ENCODE measurements around the gene ERC2. TPM values are rescaled to one million over a fixed set of nuclear protein-coding genes. Genes with fewer than 3 reads are reported as not detected.

ERC2 gene
- total and polyA plus RNA-seq, 2 of the 8 experiments (the other 6 are each of a cell fraction or from before 2014, with no cell fraction given), result 16.4 to 22.8 TPM

DNA sequence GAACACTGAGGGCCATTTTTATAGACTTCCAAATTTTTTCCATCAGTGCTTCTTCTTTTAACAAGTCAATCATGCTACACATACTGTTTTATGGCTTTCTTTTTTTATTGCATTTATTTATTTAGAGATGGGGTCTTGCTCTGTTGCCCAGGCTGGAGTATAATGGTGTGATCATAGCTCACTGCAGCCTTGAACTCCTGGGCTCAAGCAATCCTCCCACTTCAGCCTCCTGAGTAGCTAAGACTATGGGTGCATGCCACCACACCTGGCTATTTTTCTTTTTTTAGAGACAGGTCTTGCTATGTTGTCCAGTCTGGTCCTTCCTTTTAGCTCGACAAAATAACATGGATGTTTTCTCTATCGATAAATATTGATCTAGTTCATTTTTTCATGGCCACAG lies 555.4 kb downstream of the ERC2 start:
- Histone ChIP-seq H4K91ac (replicated peaks; ENCODE audit: insufficient read length, low read length) (no peak overlapping the region), H2BK15ac (ENCODE audit: low read length) (no peak overlapping the region), H3K4me1 (replicated peaks in 1 of 4; ENCODE audit: control insufficient read depth in 3 of 4, insufficient read depth in 4 of 4, low read length in 3 of 4) (no peaks in the 10 kb centered on the region), H2AFZ (ENCODE audit: low read length) (no peak overlapping the region), H3K4me3 (ENCODE audit: extremely low read depth in 1 of 4, insufficient read depth in 2 of 4, low read depth in 3 of 4, low read length in 4 of 4) (no peak overlapping the region), H3K79me2 (ENCODE audit: control insufficient read depth in 1 of 2, insufficient read depth in 2 of 2, low read length in 2 of 2) (no peaks in the 10 kb centered on the region), H2BK12ac (ENCODE audit: low read depth, low read length) (no peak overlapping the region), H4K5ac (ENCODE audit: insufficient read length, low read depth, low read length) (no peak overlapping the region), H2AK5ac (ENCODE audit: low read depth, low read length) (no peak overlapping the region), H4K8ac (ENCODE audit: extremely low read depth, insufficient read depth, low read length) (no peak overlapping the region), H3K79me1 (ENCODE audit: low read depth, low read length) (no peaks in the 10 kb centered on the region; the same call in 1 of the 2 replicates), H3K27me3 (replicated peaks in 1 of 4; ENCODE audit: control insufficient read depth in 3 of 4, extremely low read depth in 1 of 4, insufficient read depth in 3 of 4, low read length in 3 of 4) (no peaks in the 10 kb centered on the region; a peak in 1 of 7 replicates), H3K56ac (replicated peaks; ENCODE audit: insufficient read length, low read depth, low read length) (no peak overlapping the region), H3K14ac (ENCODE audit: insufficient read length) (no peak overlapping the region), H3K9me3 (ENCODE audit: insufficient read depth in 2 of 2, low read depth in 1 of 2, low read length in 1 of 2) (no peaks in the 10 kb centered on the region), H2BK20ac (ENCODE audit: low read length) (no peak overlapping the region), H3K36me3 (ENCODE audit: control insufficient read depth in 2 of 4, insufficient read depth in 4 of 4, low read length in 3 of 4) (no peaks in the 10 kb centered on the region), H3K23me2 (ENCODE audit: low read depth, low read length) (no peaks in the 10 kb centered on the region), H2BK120ac (replicated peaks; ENCODE audit: low read depth, low read length) (no peak overlapping the region), H3K4me2 (ENCODE audit: insufficient read depth in 1 of 2, low read depth in 2 of 2, low read length in 2 of 2) (no peak overlapping the region), H3K4ac (replicated peaks; ENCODE audit: insufficient read length, low read depth, low read length) (no peak overlapping the region), H3K27ac (ENCODE audit: low read depth, low read length) (no peak overlapping the region), H4K20me1 (replicated peaks in 1 of 2; ENCODE audit: control insufficient read depth in 1 of 2, insufficient read depth in 2 of 2, low read length in 2 of 2) (no peaks in the 10 kb centered on the region), H3K9ac (replicated peaks in 1 of 4; ENCODE audit: extremely low read depth in 1 of 4, low read depth in 3 of 4, low read length in 3 of 4) (no peak overlapping the region), H3K18ac (ENCODE audit: extremely low read depth, low read length) (no peak overlapping the region), H3K23ac (ENCODE audit: insufficient read length) (no peak overlapping the region), H2BK5ac (ENCODE audit: low read depth, low read length) (no peak overlapping the region)
- CTCF ChIA-PET (ENCODE audit: partially characterized antibody), result no interaction called here
- POLR2A ChIA-PET (ENCODE audit: partially characterized antibody), result no interaction called here
- no peak for FAIRE-seq
- DNase-seq (ENCODE audit: low read depth in 1 of 2, low spot score in 2 of 2), result no peak
- 90% methylated on average over 2 of the region's 2 CpGs; no CpG with 5 or more reads in 1 of the 2 experiments for WGBS, 2 experiments (ENCODE audit: extremely low coverage in 1 of 2, insufficient coverage in 1 of 2, insufficient read length in 1 of 2, insufficient replicate concordance in 2 of 2, low coverage in 1 of 2, low lambda C conversion rate in 2 of 2, missing lambda C conversion rate in 1 of 2)
- TF ChIP-seq, protein P1, sequence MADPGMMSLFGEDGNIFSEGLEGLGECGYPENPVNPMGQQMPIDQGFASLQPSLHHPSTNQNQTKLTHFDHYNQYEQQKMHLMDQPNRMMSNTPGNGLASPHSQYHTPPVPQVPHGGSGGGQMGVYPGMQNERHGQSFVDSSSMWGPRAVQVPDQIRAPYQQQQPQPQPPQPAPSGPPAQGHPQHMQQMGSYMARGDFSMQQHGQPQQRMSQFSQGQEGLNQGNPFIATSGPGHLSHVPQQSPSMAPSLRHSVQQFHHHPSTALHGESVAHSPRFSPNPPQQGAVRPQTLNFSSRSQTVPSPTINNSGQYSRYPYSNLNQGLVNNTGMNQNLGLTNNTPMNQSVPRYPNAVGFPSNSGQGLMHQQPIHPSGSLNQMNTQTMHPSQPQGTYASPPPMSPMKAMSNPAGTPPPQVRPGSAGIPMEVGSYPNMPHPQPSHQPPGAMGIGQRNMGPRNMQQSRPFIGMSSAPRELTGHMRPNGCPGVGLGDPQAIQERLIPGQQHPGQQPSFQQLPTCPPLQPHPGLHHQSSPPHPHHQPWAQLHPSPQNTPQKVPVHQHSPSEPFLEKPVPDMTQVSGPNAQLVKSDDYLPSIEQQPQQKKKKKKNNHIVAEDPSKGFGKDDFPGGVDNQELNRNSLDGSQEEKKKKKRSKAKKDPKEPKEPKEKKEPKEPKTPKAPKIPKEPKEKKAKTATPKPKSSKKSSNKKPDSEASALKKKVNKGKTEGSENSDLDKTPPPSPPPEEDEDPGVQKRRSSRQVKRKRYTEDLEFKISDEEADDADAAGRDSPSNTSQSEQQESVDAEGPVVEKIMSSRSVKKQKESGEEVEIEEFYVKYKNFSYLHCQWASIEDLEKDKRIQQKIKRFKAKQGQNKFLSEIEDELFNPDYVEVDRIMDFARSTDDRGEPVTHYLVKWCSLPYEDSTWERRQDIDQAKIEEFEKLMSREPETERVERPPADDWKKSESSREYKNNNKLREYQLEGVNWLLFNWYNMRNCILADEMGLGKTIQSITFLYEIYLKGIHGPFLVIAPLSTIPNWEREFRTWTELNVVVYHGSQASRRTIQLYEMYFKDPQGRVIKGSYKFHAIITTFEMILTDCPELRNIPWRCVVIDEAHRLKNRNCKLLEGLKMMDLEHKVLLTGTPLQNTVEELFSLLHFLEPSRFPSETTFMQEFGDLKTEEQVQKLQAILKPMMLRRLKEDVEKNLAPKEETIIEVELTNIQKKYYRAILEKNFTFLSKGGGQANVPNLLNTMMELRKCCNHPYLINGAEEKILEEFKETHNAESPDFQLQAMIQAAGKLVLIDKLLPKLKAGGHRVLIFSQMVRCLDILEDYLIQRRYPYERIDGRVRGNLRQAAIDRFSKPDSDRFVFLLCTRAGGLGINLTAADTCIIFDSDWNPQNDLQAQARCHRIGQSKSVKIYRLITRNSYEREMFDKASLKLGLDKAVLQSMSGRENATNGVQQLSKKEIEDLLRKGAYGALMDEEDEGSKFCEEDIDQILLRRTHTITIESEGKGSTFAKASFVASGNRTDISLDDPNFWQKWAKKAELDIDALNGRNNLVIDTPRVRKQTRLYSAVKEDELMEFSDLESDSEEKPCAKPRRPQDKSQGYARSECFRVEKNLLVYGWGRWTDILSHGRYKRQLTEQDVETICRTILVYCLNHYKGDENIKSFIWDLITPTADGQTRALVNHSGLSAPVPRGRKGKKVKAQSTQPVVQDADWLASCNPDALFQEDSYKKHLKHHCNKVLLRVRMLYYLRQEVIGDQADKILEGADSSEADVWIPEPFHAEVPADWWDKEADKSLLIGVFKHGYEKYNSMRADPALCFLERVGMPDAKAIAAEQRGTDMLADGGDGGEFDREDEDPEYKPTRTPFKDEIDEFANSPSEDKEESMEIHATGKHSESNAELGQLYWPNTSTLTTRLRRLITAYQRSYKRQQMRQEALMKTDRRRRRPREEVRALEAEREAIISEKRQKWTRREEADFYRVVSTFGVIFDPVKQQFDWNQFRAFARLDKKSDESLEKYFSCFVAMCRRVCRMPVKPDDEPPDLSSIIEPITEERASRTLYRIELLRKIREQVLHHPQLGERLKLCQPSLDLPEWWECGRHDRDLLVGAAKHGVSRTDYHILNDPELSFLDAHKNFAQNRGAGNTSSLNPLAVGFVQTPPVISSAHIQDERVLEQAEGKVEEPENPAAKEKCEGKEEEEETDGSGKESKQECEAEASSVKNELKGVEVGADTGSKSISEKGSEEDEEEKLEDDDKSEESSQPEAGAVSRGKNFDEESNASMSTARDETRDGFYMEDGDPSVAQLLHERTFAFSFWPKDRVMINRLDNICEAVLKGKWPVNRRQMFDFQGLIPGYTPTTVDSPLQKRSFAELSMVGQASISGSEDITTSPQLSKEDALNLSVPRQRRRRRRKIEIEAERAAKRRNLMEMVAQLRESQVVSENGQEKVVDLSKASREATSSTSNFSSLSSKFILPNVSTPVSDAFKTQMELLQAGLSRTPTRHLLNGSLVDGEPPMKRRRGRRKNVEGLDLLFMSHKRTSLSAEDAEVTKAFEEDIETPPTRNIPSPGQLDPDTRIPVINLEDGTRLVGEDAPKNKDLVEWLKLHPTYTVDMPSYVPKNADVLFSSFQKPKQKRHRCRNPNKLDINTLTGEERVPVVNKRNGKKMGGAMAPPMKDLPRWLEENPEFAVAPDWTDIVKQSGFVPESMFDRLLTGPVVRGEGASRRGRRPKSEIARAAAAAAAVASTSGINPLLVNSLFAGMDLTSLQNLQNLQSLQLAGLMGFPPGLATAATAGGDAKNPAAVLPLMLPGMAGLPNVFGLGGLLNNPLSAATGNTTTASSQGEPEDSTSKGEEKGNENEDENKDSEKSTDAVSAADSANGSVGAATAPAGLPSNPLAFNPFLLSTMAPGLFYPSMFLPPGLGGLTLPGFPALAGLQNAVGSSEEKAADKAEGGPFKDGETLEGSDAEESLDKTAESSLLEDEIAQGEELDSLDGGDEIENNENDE (IDR thresholded peaks at IDR 0.05; ENCODE audit: insufficient replicate concordance, low read length), result no peak

Measured in H1 (cell line).